Naive thymus-derived CD4-positive, alpha-beta T cell (primary cell): ENCODE data around the gene SYT3. TPM values are rescaled to one million over a fixed set of nuclear protein-coding genes. Genes with fewer than 3 reads are reported as not detected.
A peak's percentile ranks its signal among the peaks of the same experiment; 100 is the strongest.

Source experiments
- ATAC-seq: fragments of 150-1000 bp; cut with Tn5 transposase; 2 replicates; pipeline ENCODE4 v1.10.0; 2021; ENCODE audit warnings: mild to moderate bottlenecking, moderate library complexity
- CTCF ChIA-PET: fragments of 350-600 bp; sonication (Branson Sonifier 250); formaldehyde crosslinking; loops from one replicate; lab custom pipeline; 2021; ENCODE audit warnings: antibody characterized with exemption; lab: Charles Lee
- POLR2A ChIA-PET: fragments of 350-600 bp; sonication (Branson Sonifier 250); formaldehyde crosslinking; loops from one replicate; lab custom pipeline; 2021; ENCODE audit warnings: antibody characterized with exemption, inconsistent platforms; lab: Charles Lee
- DNase-seq, 9 donors: peaks; one replicate each; pipeline versions ENCODE4 v3.0.0 to v3.0.0-alpha.2; 2020 to 2022; ENCODE audit warnings: mixed read lengths in 1 of 9
- H3K27ac ChIP-seq: one replicate; pipeline ENCODE4 v1.7.0; 2013; ENCODE audit warnings: mild to moderate bottlenecking, low read depth, low read length, moderate library complexity
- H3K27me3 ChIP-seq, 2 donors: one replicate each; pipeline ENCODE4 v1.7.0; 2013; ENCODE audit warnings: low read length in 2 of 2, mild to moderate bottlenecking in 2 of 2, moderate library complexity in 2 of 2; ENCODE audit not compliant: control insufficient read depth in 2 of 2, insufficient read depth in 2 of 2
- H3K36me3 ChIP-seq, 3 experiments: 1 replicate in 2 of 3; 2 replicates in 1 of 3; pipeline ENCODE4 v1.7.0; 2013; ENCODE audit warnings: low read length in 3 of 3, mild to moderate bottlenecking in 3 of 3, moderate library complexity in 1 of 3; ENCODE audit not compliant: insufficient read depth in 3 of 3, control insufficient read depth in 2 of 3
- H3K4me1 ChIP-seq, 2 donors: one replicate each; pipeline ENCODE4 v1.7.0; 2013; ENCODE audit warnings: low read length in 2 of 2, mild to moderate bottlenecking in 2 of 2, moderate library complexity in 1 of 2; ENCODE audit not compliant: control insufficient read depth in 2 of 2, insufficient read depth in 2 of 2
- H3K4me3 ChIP-seq: 2 replicates; pipeline ENCODE4 v1.7.0; 2013; ENCODE audit warnings: mild to moderate bottlenecking, low read length
- H3K9me3 ChIP-seq, 3 experiments: 1 replicate in 2 of 3; 2 replicates in 1 of 3; pipeline ENCODE4 v1.7.0; 2013; ENCODE audit warnings: low read length in 3 of 3; ENCODE audit not compliant: control insufficient read depth in 2 of 3
- H3K27ac Mint-ChIP-seq, 9 donors: one replicate each; pipeline ENCODE4 v1.8.0; 2020 to 2022; ENCODE audit warnings: mixed read lengths in 9 of 9, mild to moderate bottlenecking in 8 of 9, moderate library complexity in 5 of 9, inconsistent platforms in 2 of 9
- H3K27me3 Mint-ChIP-seq, 5 donors: one replicate each; pipeline ENCODE4 v1.8.0; 2021 to 2022; ENCODE audit warnings: mixed read lengths in 5 of 5, mild to moderate bottlenecking in 1 of 5
- H3K36me3 Mint-ChIP-seq, 5 donors: one replicate each; pipeline ENCODE4 v1.8.0; 2020 to 2022; ENCODE audit warnings: mixed read lengths in 5 of 5, mild to moderate bottlenecking in 3 of 5, inconsistent platforms in 1 of 5
- H3K4me1 Mint-ChIP-seq, 7 donors: one replicate each; pipeline ENCODE4 v1.8.0; 2020 to 2022; ENCODE audit warnings: mixed read lengths in 7 of 7, mild to moderate bottlenecking in 3 of 7, inconsistent platforms in 1 of 7
- H3K4me3 Mint-ChIP-seq, 10 donors: one replicate each; pipeline ENCODE4 v1.8.0; 2020 to 2022; ENCODE audit warnings: mild to moderate bottlenecking in 10 of 10, mixed read lengths in 10 of 10, moderate library complexity in 6 of 10, inconsistent platforms in 2 of 10
- H3K9me3 Mint-ChIP-seq, 11 donors: one replicate each; pipeline ENCODE4 v1.8.0; 2020 to 2022; ENCODE audit warnings: mixed read lengths in 11 of 11, mild to moderate bottlenecking in 4 of 11, inconsistent platforms in 1 of 11, moderate library complexity in 1 of 11
- intact Hi-C, 2 donors: fragments of 100-400 bp; cut with micrococcal nuclease; formaldehyde crosslinking; loops; one replicate each; pipeline ENCODE4 v1.15.1; 2023
- polyA plus RNA-seq, 2 donors: library from polyadenylated mRNA; unstranded; fragments of 300-500 nt; fragmentation: Illumina TruSeq; gene quantifications; one replicate each; pipeline ENCODE4 v1.2.3, GENCODE V29; 2021
- total RNA-seq, 6 experiments: library from RNA in 5 of 6; stranded (reverse) in 5 of 6; gene quantifications; 1 replicate in 5 of 6; 2 replicates in 1 of 6; pipeline ENCODE4 v1.2.3 and lab custom pipeline; 2021 to 2026

The SYT3 gene
- total and polyA plus RNA-seq, 7 experiments from 2014 or later, result 0.13 to 0.47 (median 0.15) TPM; not detected in 3

DNA sequence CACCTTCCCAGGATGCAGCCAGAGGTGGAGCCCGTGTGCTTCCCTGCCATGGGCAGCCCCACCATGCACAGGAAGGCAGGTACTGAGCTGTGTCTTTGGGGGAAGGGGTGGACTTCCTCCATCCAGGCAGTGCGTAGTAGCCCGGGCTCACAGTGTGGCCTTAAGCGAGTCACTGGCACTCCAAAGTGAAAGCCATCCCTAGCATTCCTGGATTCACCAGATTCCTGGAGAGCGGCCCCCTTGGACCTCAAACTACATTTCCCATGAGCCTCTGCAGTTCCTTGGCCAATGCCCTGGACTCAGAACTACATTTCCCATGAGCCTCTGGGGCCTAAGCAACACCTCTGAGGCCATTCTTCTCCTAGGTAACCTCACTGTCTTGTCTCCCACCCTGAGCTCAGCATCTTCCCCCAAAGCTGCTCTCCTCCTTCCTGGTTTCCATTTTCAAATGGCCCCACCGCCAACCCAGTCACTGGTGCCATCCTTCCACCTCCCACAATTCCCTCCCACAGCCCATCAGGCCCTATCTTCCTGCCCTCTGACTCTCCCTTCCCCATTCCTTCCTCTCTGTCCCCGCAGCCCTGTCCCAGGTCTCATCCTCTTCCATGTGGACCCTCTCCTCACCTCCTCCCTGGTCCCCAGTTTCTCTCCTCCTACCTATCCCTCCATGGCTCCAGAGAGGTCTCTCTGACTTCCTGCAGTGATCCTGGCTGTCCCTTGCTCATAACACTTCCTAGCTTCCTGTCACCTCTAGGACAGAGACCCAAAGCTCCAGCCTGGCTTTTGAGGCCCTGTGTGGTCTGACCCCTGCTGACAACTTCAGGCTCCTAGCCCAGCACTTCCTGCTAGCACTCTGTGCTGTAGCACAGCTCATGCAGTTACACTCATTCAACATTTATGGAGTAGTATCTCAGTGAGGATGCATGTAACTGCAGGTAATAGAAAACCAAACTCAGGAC is 10.0 kb upstream of the SYT3 start, which contains the start of gene C19orf81:
Gene C19orf81 (plus strand): TSS at position 13 of the 959 bp plus-strand sequence. CDS start 0 bp downstream, at position 13.
- ChIA-PET CTCF (no interaction called here), POLR2A (no interaction called here)
- intact Hi-C loops, result no loop called here
- no peak within 1 kb of the TSS for H3K4me3 ChIP-seq
- H3K27me3 ChIP-seq, result peaks cover 0 to 3% of the 10 kb centered on the region in 2 donors
- Mint-ChIP-seq H3K4me1 (peaks cover 0 to 3% (median 0%) of the 10 kb centered on the region in 7 donors), H3K27ac (no peak within 1 kb of the TSS), H3K4me3 (peak within 1 kb of the TSS in 1 of 10 donors; percentile 46), H3K27me3 (peaks cover 8 to 54% (median 41%) of the 10 kb centered on the region in 5 donors), H3K36me3 (peaks cover 0 to 6% (median 4%) of the 10 kb centered on the region in 5 donors), H3K9me3 (peaks cover 0 to 35% (median 7%) of the 10 kb centered on the region in 11 donors)
- no peak for ATAC-seq
- H3K36me3 ChIP-seq, result no peaks in the 10 kb centered on the region
- H3K4me1 ChIP-seq, result no peaks in the 10 kb centered on the region
- no peak within 1 kb of the TSS for H3K27ac ChIP-seq
- DNase-seq, result no peak
- H3K9me3 ChIP-seq, result peaks cover 0 to 2% (median 0%) of the 10 kb centered on the region in 3 experiments

DNA sequence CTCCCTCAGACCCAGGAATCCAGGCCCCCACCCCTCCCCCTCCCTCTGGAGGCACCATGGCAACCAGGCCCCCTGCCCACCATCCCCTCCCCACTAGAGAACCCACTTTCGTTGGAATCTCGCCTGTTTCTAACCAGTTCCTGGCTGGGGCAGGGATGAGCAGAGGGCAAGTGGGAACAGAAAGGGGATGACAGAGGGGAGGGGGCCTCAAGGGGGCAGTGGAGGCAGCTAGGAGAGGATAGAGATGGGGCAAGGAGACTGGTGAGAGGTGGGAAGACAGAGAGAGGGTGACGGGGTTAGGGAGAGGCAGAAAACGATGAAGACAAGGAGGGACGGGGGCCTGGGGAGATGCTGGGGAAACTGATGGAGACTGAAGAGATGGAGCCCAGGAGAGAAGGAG is 9.0 kb upstream of the SYT3 start:
- intact Hi-C loops, result no loop called here
- no peak overlapping the region for H3K4me3 ChIP-seq
- no peaks in the 10 kb centered on the region for H3K9me3 ChIP-seq
- DNase-seq (no peak), ATAC-seq (no peak)
- ChIA-PET POLR2A (no interaction called here), CTCF (no interaction called here)
- peaks cover 0 to 27% (median 4%) of the 10 kb centered on the region in 11 donors for H3K9me3 Mint-ChIP-seq
- H3K27me3 Mint-ChIP-seq, result peaks cover 8 to 43% (median 39%) of the 10 kb centered on the region in 5 donors
- H3K36me3 ChIP-seq, result no peaks in the 10 kb centered on the region
- H3K4me1 Mint-ChIP-seq, result peaks cover 0 to 3% (median 0%) of the 10 kb centered on the region in 7 donors
- peaks cover 0 to 3% of the 10 kb centered on the region in 2 donors for H3K27me3 ChIP-seq
- peaks cover 0 to 5% (median 4%) of the 10 kb centered on the region in 5 donors for H3K36me3 Mint-ChIP-seq
- no peak overlapping the region for H3K4me3 Mint-ChIP-seq
- no peak overlapping the region for H3K27ac ChIP-seq
- no peaks in the 10 kb centered on the region for H3K4me1 ChIP-seq
- H3K27ac Mint-ChIP-seq, result no peak overlapping the region

DNA sequence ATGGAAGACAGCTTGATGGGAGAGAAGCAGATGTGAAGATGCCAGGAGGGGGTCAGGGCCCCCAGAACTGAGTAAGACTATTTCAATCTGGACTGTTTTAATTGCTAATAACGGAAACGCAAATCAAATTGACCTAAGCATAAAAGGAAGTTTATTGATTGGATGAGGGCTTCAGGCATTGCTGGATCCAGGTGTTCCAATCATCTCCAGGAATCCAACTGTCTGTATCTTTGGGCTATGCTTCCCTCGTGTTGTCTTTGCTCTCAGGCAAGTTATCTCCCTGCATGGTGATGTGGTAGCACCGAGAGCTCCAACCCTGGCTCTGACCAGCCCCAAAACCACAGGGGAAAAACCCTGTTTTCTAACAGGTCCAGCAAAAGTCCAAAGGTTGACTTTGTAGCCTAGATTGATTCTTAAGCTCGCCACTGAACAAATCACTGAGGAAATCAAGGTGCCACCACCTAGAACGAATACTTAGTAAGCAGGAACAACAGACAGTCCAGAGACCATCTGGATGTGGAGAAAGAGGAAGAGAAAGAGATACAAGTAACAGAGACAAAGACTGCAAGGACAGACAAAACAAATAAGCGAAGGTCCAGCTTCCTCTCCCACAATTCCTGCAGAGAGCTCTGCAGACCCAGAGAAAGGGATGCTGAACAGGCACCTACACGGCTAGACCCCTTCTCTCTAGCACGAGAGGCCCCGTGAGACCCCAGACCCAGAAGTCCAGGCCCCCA is 8.4 kb upstream of the SYT3 start:
- Mint-ChIP-seq H3K4me3 (no peak overlapping the region), H3K9me3 (peaks cover 0 to 21% (median 4%) of the 10 kb centered on the region in 11 donors), H3K36me3 (peaks cover 0 to 4% (median 0%) of the 10 kb centered on the region in 5 donors), H3K4me1 (peaks cover 0 to 3% (median 0%) of the 10 kb centered on the region in 7 donors), H3K27me3 (peaks cover 8 to 39% (median 34%) of the 10 kb centered on the region in 5 donors), H3K27ac (no peak overlapping the region)
- DNase-seq, result no peak
- POLR2A ChIA-PET, result no interaction called here
- H3K27ac ChIP-seq, result no peak overlapping the region
- H3K36me3 ChIP-seq, result no peaks in the 10 kb centered on the region
- ATAC-seq, result no peak
- intact Hi-C loops, result no loop called here
- H3K9me3 ChIP-seq, result no peaks in the 10 kb centered on the region
- CTCF ChIA-PET, result no interaction called here
- no peaks in the 10 kb centered on the region for H3K4me1 ChIP-seq
- no peak overlapping the region for H3K4me3 ChIP-seq
- H3K27me3 ChIP-seq, result peaks cover 0 to 3% of the 10 kb centered on the region in 2 donors

DNA sequence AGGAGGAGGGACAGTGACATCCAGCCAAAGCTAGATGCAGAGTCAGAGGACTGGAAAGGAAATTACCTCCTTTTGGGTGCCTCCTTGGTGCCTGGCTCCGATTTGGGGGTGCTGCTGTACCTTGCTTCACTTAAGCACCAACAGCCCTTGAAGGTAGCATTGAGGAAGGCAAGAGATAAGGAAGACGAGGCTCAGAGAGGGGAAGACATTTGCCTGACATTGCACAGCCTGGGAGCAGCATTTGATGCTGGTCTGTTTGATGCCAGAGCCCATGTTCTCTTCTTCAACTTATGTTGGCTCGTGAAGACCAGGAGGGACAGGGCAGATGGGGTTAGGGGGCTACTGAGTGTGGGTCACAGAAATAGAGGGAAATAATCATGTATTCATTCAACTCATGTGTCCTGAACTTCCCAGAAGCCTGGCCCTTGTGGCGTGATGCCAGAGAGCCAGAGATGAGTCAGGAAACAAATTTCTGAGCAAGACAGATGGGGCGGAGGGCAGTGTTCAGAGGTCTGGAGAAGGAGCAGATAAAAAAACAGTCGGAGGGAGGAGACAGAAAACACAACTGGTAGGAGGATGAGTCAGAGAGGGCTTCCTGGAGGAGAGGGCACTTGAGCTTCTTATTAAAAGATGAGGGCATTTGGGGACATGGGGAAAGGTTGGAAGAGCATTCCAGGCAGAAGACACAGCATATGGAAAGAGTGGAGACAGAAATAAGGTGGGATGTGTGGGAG is 6.6 kb upstream of the SYT3 start:
- H3K36me3 ChIP-seq, result no peaks in the 10 kb centered on the region
- ATAC-seq, result no peak
- DNase-seq, result no peak
- no peaks in the 10 kb centered on the region for H3K4me1 ChIP-seq
- ChIA-PET POLR2A (no interaction called here), CTCF (no interaction called here)
- no peaks in the 10 kb centered on the region for H3K9me3 ChIP-seq
- Mint-ChIP-seq H3K27ac (no peak overlapping the region), H3K36me3 (peaks cover 0 to 4% (median 0%) of the 10 kb centered on the region in 5 donors), H3K4me1 (peaks cover 0 to 3% (median 0%) of the 10 kb centered on the region in 7 donors), H3K9me3 (peaks cover 0 to 13% (median 4%) of the 10 kb centered on the region in 11 donors), H3K27me3 (peaks cover 6 to 38% (median 27%) of the 10 kb centered on the region in 5 donors), H3K4me3 (no peak overlapping the region)
- peaks cover 0 to 3% of the 10 kb centered on the region in 2 donors for H3K27me3 ChIP-seq
- intact Hi-C loops, result no loop called here
- no peak overlapping the region for H3K27ac ChIP-seq
- no peak overlapping the region for H3K4me3 ChIP-seq

DNA sequence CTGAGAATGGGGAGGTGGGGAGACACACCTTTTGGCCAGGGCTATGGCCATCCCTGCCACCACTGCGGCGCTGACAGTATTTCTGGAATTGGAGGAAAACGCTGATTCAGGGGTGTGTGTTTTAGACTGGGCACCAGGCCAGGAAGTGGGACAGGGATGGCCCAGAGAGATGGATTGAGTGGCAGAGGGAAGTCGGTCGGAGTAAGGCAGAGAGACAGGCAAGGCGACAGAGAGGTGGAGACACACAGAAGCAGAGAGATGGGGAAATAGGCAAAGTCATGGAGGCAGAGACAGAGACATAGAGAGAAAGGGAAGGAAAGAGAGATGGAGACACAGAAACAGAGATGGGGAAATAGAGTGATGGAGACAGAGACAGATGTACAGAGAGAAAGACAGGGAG is 5.4 kb upstream of the SYT3 start:
- ChIA-PET CTCF (no interaction called here), POLR2A (no interaction called here)
- Mint-ChIP-seq H3K27ac (no peak overlapping the region), H3K4me3 (no peak overlapping the region), H3K27me3 (peaks cover 11 to 39% (median 30%) of the 10 kb centered on the region in 5 donors), H3K4me1 (peaks cover 0 to 3% (median 0%) of the 10 kb centered on the region in 7 donors), H3K9me3 (peaks cover 0 to 9% (median 4%) of the 10 kb centered on the region in 11 donors), H3K36me3 (peaks cover 0 to 4% (median 0%) of the 10 kb centered on the region in 5 donors)
- H3K27ac ChIP-seq, result no peak overlapping the region
- H3K4me1 ChIP-seq, result no peaks in the 10 kb centered on the region
- no peak for ATAC-seq
- intact Hi-C loops, result no loop called here
- no peaks in the 10 kb centered on the region for H3K27me3 ChIP-seq
- no peaks in the 10 kb centered on the region for H3K9me3 ChIP-seq
- H3K4me3 ChIP-seq, result no peak overlapping the region
- H3K36me3 ChIP-seq, result no peaks in the 10 kb centered on the region
- no peak for DNase-seq

DNA sequence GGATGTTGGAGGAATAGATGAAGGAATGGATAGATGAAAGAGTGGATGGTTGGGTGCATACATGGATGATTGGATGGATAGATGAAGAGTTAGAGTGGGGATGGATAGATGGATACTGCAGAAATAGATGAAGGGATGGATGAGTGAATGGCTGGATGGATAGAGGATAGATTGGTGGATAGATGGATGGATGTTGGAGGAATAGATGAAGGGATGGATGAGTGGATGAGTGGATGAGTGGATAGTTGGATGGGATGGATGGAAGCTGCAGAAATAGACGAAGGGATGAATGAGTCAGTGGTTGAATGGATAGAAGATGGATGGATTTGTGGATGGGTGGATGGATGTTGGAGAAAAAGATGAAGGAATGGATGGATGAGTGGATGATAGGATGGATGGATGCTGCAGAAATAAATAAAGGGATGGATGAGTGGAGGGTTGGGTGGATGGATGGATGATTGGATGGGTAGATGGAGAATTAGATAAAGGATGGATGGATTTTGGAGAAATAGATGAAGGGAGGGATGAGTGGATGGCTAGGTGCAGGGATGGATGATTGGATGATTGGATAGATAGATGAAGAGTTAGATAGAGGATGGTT is 4.7 kb upstream of the SYT3 start:
- no peaks in the 10 kb centered on the region for H3K27me3 ChIP-seq
- H3K4me3 Mint-ChIP-seq, result no peak overlapping the region
- no peaks in the 10 kb centered on the region for H3K36me3 ChIP-seq
- H3K27ac ChIP-seq, result no peak overlapping the region
- ChIA-PET POLR2A (no interaction called here), CTCF (no interaction called here)
- no peak overlapping the region for H3K27ac Mint-ChIP-seq
- no peaks in the 10 kb centered on the region for H3K9me3 ChIP-seq
- peaks cover 0 to 4% (median 0%) of the 10 kb centered on the region in 5 donors for H3K36me3 Mint-ChIP-seq
- no peaks in the 10 kb centered on the region for H3K4me1 Mint-ChIP-seq
- peaks cover 0 to 8% (median 2%) of the 10 kb centered on the region in 11 donors for H3K9me3 Mint-ChIP-seq
- no peaks in the 10 kb centered on the region for H3K4me1 ChIP-seq
- peaks cover 11 to 34% (median 25%) of the 10 kb centered on the region in 5 donors for H3K27me3 Mint-ChIP-seq
- intact Hi-C loops, result no loop called here
- DNase-seq, result no peak
- H3K4me3 ChIP-seq, result no peak overlapping the region
- no peak for ATAC-seq
